Neural crest cell (in vitro differentiated cells): ENCODE results near the gene GRAMD1A. TPM values are rescaled to one million over a fixed set of nuclear protein-coding genes. Genes with fewer than 3 reads are reported as not detected.
"Not testable (repeated sequence)": the region's sequence is repeated elsewhere in the genome, so short reads cannot be mapped to it uniquely, and the experiment has no call there.

Source experiments
- DNase-seq: peaks from one replicate; pipeline ENCODE4 v3.0.0; 2021; ENCODE audit warnings: low read depth, mixed read lengths, low spot score
- H3K27ac Mint-ChIP-seq: one replicate; pipeline ENCODE4 v1.8.0; 2021; ENCODE audit warnings: mild to moderate bottlenecking, mixed read lengths; ENCODE audit not compliant: unreplicated experiment
- H3K27me3 Mint-ChIP-seq: 2 replicates; pipeline ENCODE4 v1.8.0; 2021; ENCODE audit warnings: low read depth, mild to moderate bottlenecking, mixed read lengths
- H3K36me3 Mint-ChIP-seq: 2 replicates; pipeline ENCODE4 v1.8.0; 2021; ENCODE audit warnings: low read depth, mild to moderate bottlenecking, mixed read lengths
- H3K4me1 Mint-ChIP-seq: 2 replicates; pipeline ENCODE4 v1.8.0; 2021; ENCODE audit warnings: mixed read lengths
- H3K4me3 Mint-ChIP-seq: one replicate; pipeline ENCODE4 v1.8.0; 2021; ENCODE audit warnings: mild to moderate bottlenecking, mixed read lengths
- H3K9me3 Mint-ChIP-seq: 2 replicates; pipeline ENCODE4 v1.8.0; 2021; ENCODE audit warnings: mixed read lengths
- total RNA-seq: library from RNA; stranded (reverse); gene quantifications from 2 replicates; pipeline ENCODE4 v1.2.1, GENCODE V29; 2021
- TF ChIP-seq, protein P1 (sequence below): fragments of 200-600 bp; sonication (generic); conservative IDR thresholded peaks from 2 replicates; pipeline ENCODE4 v1.5.0; 2021; ENCODE audit warnings: antibody characterized with exemption, mild to moderate bottlenecking

The GRAMD1A gene
- total RNA-seq, 1 donor from 2014 or later: 103 TPM

- DNase-seq: no peak
- Mint-ChIP-seq H3K4me3 (no peak overlapping the region), H3K27ac (no peak overlapping the region), H3K36me3 (no peaks in the 10 kb centered on the region), H3K4me1 (peaks cover 3% of the 10 kb centered on the region), H3K9me3 (no peaks in the 10 kb centered on the region), H3K27me3 (peaks cover 2% of the 10 kb centered on the region)
- TF ChIP-seq, protein P1, sequence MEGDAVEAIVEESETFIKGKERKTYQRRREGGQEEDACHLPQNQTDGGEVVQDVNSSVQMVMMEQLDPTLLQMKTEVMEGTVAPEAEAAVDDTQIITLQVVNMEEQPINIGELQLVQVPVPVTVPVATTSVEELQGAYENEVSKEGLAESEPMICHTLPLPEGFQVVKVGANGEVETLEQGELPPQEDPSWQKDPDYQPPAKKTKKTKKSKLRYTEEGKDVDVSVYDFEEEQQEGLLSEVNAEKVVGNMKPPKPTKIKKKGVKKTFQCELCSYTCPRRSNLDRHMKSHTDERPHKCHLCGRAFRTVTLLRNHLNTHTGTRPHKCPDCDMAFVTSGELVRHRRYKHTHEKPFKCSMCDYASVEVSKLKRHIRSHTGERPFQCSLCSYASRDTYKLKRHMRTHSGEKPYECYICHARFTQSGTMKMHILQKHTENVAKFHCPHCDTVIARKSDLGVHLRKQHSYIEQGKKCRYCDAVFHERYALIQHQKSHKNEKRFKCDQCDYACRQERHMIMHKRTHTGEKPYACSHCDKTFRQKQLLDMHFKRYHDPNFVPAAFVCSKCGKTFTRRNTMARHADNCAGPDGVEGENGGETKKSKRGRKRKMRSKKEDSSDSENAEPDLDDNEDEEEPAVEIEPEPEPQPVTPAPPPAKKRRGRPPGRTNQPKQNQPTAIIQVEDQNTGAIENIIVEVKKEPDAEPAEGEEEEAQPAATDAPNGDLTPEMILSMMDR: no peak
Observed at GRCh38 chr19:34990578-34991192, 9.4 kb upstream of the GRAMD1A start.

- Mint-ChIP-seq H3K4me1 (no peaks in the 10 kb centered on the region), H3K4me3 (no peak overlapping the region), H3K27me3 (peaks cover 2% of the 10 kb centered on the region), H3K27ac (no peak overlapping the region), H3K9me3 (no peaks in the 10 kb centered on the region), H3K36me3 (no peaks in the 10 kb centered on the region)
- TF ChIP-seq, protein P1: no peak
- DNase-seq: no peak
Observed at GRCh38 chr19:34991542-34992333, 8.4 kb upstream of the GRAMD1A start.

DNA sequence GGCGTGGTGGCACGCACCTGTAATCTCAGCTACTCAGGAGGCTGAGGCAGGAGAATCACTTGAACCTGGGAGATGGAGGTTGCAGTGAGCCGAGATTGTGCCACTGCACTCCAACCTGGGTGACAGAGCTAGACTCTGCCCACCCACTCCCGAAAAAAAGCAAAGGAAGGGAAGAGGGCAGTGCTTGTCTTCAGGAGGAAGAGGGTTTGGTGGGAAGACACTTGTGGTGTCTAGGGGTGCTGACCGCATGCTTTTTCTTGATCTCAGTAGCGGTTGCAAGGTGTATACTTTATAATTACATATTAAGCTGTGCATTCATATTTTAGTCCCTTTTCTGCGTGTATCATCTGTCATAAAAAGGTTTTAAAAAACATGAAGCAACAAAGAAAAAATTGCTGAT, 7.5 kb upstream of the GRAMD1A start:
- H3K27me3 Mint-ChIP-seq, H3K4me3 Mint-ChIP-seq, H3K27ac Mint-ChIP-seq, H3K36me3 Mint-ChIP-seq, H3K9me3 Mint-ChIP-seq, DNase-seq, H3K4me1 Mint-ChIP-seq: not testable (repeated sequence)

GRCh38 chr19:34994286-34994642, 5.9 kb upstream of the GRAMD1A start:
- H3K4me1 Mint-ChIP-seq: peaks cover 15% of the 10 kb centered on the region
- H3K4me3 Mint-ChIP-seq: no peak overlapping the region
- H3K36me3 Mint-ChIP-seq: no peaks in the 10 kb centered on the region
- H3K27ac Mint-ChIP-seq: no peak overlapping the region
- peaks cover 2% of the 10 kb centered on the region for H3K27me3 Mint-ChIP-seq
- DNase-seq: no peak
- TF ChIP-seq, protein P1: no peak
- no peaks in the 10 kb centered on the region for H3K9me3 Mint-ChIP-seq

DNA sequence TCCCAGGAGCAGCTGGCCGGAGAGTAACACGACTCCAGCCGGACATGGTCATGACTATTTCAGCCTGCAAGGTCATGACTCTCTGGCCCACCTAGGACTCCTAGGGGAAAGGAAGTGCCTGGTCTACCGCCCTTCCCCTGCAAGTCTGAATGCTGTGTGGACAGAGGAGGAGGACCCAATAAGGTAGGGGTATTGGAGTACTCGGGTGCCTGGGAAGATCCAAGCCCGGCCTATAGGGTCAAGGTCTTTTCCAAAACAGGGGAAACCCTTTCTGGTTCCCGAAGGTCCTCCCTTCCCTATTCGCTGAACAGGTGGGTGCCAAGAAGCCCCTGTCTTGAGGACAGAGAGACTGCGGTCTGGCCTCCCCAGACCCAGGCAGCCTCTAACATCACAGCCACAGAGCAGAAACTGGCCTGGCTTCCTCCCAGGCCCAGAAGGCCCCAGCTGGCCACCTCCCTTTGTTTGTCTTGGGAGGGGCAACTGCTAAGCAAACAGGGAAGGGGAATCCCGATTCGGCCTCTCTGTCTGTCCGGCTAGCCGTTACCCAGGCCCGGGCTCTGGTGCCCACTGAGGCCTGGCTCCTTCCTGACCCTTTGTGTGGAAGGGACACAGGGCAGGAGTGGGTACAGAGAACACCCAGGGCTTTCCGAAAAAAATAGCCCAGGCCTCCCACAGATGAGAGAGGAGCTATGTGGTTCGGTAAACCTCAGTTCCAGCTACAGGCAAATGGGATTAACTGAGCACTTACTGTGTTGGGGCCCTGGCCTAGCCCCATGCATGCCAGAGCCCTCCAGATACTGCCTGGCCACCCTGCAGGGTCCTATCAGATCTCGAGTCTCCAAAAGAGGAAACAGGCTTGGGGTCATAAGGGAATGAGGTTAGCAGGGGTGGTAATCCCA, 5.2 kb upstream of the GRAMD1A start:
- Mint-ChIP-seq H3K36me3 (no peaks in the 10 kb centered on the region), H3K4me3 (no peak overlapping the region), H3K4me1 (peaks cover 19% of the 10 kb centered on the region)

More for the DNA sequence above, 5.2 kb upstream of the GRAMD1A start:
- Mint-ChIP-seq H3K27ac (no peak overlapping the region), H3K9me3 (no peaks in the 10 kb centered on the region), H3K27me3 (peaks cover 2% of the 10 kb centered on the region)
- TF ChIP-seq, protein P1: no peak
- no peak for DNase-seq
